GM21576 (cell line): ENCODE results near the gene MDH2.
"Not testable (repeated sequence)": the region's sequence is repeated elsewhere in the genome, so short reads cannot be mapped to it uniquely, and the experiment has no call there.

Source experiments
- ATAC-seq: cut with Tn5 transposase; IDR thresholded peaks from one replicate; pipeline ENCODE4 v1.9.1; 2021; ENCODE audit warnings: mild to moderate bottlenecking, moderate library complexity; ENCODE audit not compliant: unreplicated experiment

MDH2 gene

GRCh38 chr7:76044375-76044865 lies 3.5 kb upstream of the MDH2 start:
- ATAC-seq: no peak

DNA sequence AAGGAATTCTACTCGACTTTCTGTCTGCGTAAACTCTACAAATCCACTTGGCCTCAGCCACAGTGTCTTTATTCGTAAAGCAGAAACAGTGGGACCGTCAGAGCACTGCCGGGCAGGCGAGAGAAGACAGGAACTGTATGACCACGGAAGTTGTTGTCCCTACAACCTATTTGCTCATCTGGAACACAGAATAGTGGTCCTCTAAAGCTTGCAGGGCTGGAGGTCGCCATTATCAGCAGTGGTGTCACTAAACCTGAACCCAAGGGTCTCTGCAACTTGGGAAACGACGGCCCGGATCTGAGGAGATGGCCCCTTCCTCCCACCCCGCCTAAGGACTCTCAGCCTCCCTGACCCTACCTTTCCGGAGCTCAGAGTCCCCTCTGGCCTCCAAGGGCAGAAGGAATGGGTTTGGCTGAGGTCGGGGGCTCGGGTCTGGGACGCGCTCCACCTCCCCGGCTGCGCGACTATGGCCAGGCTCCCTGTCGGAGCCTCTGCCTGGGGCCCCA lies 548 bp upstream of the MDH2 start:
- ATAC-seq: no peak

GRCh38 chr7:76048668-76048988 lies 722 bp downstream of the MDH2 start:
- no peak for ATAC-seq

DNA sequence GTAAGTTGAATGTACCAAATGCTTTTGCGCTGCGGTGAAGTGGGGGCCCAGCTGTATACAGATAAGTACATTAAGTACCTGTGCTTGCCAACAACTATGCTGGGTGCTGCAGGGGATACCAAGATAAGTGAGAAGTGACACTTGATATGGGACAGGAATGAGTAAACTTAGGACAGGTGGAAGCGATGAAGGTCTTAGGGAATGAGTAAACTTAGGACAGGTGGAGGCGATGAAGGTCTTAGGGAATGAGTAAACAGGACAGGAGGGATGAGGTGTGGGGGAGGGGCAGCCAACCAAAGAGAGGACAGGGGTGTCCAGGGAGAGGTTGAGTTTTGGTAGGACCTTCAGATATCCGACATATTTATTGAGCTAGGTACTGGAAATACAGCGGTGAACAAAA lies 1.4 kb downstream of the MDH2 start:
- no peak for ATAC-seq

- ATAC-seq: no peak
Measured at GRCh38 chr7:76050545-76050944, 2.6 kb downstream of the MDH2 start.

- ATAC-seq: no peak
Measured at GRCh38 chr7:76051840-76052239, 3.9 kb downstream of the MDH2 start.

DNA sequence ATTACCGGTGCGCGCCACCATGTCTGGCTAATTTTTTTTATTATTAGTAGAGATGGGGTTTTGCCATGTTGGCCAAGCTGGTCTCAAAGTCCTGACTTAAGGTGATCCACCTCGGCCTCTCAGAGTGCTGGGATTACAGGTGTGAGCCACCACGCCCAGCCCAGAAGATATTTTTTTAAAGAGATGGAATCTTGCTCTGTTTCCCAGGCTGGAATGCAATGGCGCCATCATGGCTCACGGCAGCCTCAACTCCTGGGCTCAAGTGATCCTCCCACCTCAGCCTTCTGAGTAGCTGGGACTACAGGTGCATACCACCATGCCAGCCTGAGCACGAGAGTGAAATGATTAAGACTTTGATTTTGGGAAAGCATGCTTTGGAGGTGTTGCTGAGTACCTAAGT lies 4.8 kb downstream of the MDH2 start:
- not testable (repeated sequence) for ATAC-seq

- no peak for ATAC-seq
Measured at GRCh38 chr7:76053461-76053860, 5.6 kb downstream of the MDH2 start.

GRCh38 chr7:76054123-76055120 lies 6.5 kb downstream of the MDH2 start:
- no peak for ATAC-seq

- no peak for ATAC-seq
Measured at GRCh38 chr7:76056241-76056640, 8.3 kb downstream of the MDH2 start.

DNA sequence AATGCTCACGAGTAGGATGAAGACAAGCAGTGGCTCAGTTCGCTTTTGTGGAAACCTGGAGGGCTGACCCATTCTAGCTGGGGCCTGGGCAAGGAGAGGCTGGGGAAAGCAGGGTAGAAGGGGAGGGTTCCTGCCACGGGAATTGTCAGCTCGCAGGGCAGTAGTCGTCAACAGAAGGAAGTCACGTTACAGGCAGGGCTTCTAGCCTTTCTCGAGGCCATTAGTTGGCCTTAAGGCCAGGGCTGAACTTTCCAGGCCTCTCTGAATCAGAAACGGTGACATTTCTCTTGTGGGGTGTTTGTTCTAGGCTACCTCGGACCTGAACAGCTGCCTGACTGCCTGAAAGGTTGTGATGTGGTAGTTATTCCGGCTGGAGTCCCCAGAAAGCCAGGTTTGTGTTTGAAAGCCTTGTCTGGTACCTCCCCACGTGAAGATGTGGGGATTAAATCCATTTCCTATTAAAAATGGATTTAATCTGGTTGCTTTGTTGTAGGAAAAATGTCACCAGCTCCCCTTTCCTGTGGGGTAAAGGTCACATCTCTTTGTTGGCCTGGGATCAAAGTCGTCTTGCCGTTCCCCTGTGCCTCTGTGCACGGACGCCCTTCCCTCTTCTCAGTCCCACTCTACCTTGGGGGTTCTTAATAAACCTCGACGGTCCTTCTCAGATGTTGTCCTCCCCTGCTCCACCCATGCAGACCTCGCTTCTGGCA lies 9.4 kb downstream of the MDH2 start:
- no peak for ATAC-seq

DNA sequence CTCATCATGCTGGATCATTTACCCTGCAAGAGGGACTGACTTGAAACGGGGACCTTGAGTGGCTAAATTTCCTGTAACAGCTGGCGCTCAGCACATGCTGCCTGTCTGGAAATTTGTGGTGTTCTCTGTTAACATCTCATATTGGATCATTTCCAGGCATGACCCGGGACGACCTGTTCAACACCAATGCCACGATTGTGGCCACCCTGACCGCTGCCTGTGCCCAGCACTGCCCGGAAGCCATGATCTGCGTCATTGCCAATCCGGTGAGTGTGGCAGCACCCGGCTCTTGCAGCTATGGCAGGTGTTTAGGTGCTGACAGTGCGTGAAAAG lies 9.9 kb downstream of the MDH2 start:
- ATAC-seq: no peak

DNA sequence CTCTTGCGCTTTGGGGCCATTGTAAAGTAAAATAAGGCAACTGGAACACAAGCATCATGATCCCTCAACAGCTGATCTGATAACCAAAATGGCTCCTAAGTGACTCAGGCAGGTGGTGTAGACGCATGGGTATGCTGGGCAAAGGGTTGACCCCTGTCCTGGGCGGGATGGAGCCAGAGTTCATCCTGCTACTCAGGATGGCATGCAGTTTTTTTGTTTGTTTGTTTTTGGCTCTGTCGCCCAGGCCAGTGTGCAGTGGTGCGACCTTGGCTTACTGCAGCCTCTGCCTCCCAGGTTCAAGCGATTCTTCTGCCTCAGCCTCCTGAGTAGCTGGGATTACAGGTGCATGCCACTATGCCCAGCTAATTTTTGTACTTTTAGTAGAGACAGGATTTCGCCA lies 10.8 kb downstream of the MDH2 start:
- not testable (repeated sequence) for ATAC-seq

DNA sequence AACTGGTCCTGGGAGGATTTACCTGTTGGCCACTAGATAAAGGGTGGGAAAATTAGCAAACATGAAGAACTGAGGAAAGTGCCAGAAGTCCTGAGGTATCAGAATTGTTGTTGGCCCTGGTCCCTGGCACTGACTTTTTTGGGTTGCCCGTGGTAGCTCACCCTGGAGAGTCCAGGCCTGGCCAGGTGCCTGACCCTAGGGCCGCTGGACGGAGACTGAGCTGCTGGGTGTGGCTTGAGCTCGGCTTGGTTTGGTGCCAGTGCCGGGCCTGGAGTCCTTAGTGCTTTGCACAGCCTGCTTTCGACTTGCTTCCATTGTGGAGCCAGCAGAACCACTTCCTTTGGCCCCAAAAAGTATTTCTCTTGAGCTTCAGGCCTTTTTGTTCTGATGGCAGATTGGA lies 12.9 kb downstream of the MDH2 start:
- no peak for ATAC-seq

- no peak for ATAC-seq
Measured at GRCh38 chr7:76062254-76062653, 14.3 kb downstream of the MDH2 start.

DNA sequence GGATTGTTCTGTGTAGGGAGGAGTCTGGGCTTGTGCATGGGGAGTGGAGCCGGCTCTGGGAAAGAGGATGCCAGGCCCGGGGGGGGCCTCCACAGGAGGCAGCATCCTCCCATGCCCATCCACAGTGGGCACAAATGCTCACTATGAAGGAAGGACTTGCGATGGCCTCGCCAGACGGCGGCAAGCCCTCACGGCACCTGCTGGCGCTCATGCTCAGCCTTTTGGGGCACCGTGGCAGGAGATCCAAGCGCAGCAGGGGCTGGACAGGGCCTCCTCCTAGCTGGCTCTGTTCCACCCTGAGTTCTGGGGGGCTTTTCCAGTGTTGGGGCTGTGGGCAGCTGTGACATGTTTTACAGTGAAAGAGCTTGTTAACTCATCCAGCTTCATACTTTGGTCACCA lies 15.2 kb downstream of the MDH2 start:
- no peak for ATAC-seq

DNA sequence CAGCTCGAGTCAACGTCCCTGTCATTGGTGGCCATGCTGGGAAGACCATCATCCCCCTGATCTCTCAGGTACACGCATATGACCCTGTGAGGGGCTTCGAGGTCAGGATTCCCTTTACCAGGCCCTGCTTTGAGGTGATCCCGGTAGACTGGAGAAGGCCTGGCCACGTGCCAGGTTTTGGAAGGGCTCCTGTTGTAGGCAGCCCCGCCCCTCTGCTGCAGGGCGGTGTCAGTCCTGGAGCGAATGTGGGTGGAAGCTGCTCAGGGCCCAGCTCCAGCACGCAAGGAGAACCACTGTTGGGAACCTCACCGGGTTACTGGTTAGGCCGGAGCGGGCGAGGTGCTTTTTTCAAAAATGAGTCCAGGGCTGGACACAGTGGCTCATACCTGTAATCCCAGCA lies 15.6 kb downstream of the MDH2 start:
- ATAC-seq: no peak

- ATAC-seq: no peak
Measured at GRCh38 chr7:76064208-76064970, 16.5 kb downstream of the MDH2 start.

GRCh38 chr7:76065016-76065612 lies 17.2 kb downstream of the MDH2 start:
- ATAC-seq: no peak

DNA sequence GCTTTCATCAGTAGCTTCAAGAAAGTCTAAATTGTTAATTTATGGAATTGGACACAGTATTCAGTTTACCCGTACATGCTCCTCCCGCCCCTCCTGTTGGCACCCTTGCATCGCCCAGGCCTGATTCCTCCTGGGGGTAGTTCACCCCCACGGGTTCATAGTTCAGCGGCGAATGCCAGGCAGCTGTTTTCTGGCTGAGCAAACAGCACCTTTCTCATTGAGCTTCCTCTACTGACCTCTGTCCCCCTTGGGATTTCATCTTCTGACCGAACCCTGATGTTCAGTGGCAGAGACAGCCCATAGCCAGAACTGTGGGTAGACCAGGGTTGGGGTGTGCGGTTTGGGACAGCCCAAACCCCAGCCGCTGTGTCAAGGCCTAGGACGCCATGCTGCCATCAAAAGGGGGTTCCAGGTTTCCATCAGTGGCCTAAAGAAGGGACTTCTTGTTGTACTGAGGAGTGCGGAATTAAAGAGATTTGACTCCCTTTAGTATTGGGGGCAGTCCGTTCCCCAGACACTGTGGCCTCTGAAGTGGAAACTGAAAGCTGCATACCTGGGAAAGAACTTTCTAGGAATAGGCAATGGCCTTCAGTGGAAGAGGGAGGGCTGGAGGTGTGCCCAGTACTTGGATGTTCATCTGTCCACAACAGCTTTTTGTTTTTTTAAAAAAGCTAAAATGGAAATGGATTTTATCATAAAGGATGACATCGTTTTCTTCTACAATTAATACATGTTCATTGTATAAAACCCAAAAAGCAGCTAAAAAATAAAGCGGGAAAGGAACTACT lies 19.0 kb downstream of the MDH2 start:
- no peak for ATAC-seq
